GM21619 (cell line): ENCODE data around the gene TNMD.
A peak's percentile ranks its signal among the peaks of the same experiment; 100 is the strongest.
"Not testable (repeated sequence)": the region's sequence is repeated elsewhere in the genome, so short reads cannot be mapped to it uniquely, and the experiment has no call there.

Experiments used
- ATAC-seq: cut with Tn5 transposase; IDR thresholded peaks from one replicate; pipeline ENCODE4 v1.9.1; 2021; ENCODE audit not compliant: unreplicated experiment

TNMD gene

GRCh38 chrX:100584611-100585010, at the start of gene TNMD:
Gene TNMD, plus strand, starts transcription at chrX:100584936. Its CDS starts 83 bp downstream, at chrX:100585019.
- no peak for ATAC-seq

- not testable (repeated sequence) for ATAC-seq
These were observed 19.2 kb upstream of the TNMD start for GRCh38 chrX:100565534-100565933.

GRCh38 chrX:100586747-100587146, 2.0 kb downstream of the TNMD start:
- ATAC-seq, result no peak

DNA sequence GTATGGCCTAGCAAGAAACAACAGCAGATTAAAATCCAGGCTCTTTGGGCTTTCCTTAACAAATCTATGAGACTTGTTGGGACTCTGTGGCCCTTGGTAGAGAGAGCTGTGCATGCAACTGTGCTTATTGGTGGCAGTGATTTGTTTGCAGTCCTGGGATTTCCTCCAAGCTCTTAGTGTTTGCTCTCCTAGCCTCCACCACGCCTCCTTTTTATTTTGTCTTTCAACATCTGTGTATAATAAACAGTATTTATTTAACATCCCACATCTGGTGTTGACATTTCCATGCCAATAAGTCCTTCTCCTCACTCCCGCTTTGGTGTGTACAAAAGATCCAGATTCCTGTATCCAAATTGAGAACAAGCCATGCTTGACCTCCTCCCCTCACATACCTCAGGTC, 3.1 kb downstream of the TNMD start:
- no peak for ATAC-seq

GRCh38 chrX:100591256-100592051, 6.7 kb downstream of the TNMD start:
- no peak for ATAC-seq

DNA sequence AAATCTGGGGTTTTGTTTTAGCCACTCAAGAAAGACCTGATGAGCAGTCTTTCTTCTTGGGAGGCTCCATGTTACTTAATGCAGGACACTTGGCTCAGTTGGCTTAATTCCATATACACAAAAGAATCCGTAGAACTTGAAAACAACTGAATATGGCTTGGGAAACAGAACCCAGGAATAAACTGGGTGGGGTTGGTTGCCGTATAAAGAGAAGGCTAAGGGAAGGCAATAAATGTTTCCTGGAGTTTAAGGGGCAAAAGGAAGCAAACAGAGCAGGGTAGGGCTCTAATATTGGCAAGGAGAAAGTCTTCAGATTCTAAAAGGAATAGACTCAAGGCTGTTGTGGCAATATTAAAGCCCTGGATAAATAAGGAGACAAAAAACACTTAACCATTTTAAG, 8.4 kb downstream of the TNMD start:
- ATAC-seq, result no peak

DNA sequence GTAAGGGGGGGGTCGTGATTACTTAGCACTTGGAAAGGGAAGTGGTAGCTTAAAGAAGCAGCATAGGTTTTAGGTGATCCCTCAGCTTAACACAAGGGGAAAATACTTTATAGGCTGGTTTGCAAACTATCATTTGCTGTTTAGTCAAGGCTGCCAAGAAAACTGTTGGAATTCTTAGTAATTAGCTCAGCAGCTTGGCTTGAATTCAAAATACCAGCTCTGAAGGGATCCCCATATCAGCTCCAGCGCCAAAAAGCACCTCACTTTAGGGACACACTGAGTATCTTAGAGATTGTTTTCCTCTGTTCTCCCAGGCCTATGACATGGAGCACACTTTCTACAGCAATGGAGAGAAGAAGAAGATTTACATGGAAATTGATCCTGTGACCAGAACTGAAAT, 8.8 kb downstream of the TNMD start:
- no peak for ATAC-seq

DNA sequence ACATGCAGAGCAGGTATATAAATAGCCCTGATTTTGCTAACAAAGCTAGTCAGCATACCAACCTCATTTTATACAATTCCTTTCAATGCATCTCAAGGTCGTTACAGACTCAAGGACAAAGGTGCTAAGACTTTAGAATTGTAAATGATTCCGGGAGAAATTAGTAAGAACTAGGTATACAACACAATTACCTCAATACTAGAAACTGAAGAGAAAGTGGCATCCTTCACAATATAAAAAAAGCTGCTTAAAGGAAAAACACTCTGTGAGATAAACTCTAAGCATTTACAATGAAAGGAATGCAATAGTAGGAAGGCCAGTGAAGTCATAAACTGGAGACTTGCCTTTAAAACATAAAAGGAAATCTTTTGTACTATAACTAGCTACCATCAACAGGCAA, 11.9 kb downstream of the TNMD start:
- ATAC-seq, result no peak

GRCh38 chrX:100599456-100599855, 14.7 kb downstream of the TNMD start:
- no peak for ATAC-seq

GRCh38 chrX:100600340-100600739, 15.6 kb downstream of the TNMD start:
- no peak for ATAC-seq

DNA sequence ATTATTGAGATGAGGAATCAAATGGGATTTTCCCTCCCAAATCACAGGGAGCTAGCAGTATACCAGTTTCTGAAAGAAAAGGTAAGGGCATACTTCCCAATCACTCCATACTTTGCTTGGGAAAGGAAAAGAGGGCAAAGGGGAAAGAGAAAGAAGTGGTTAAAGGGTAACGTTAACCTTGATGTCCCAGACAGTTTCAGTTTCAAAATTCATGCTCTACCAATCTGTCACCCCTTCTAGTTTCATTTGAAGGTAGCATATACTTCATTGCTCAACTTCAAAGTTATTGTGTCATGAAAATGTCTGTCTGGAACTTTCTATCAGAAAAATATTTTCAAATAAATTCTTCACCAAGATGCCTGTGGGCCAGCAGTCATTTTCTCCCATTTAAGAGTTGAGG, 16.0 kb downstream of the TNMD start:
- peak; percentile 65 for ATAC-seq

GRCh38 chrX:100606753-100607152, 22.0 kb downstream of the TNMD start:
- ATAC-seq, result no peak

DNA sequence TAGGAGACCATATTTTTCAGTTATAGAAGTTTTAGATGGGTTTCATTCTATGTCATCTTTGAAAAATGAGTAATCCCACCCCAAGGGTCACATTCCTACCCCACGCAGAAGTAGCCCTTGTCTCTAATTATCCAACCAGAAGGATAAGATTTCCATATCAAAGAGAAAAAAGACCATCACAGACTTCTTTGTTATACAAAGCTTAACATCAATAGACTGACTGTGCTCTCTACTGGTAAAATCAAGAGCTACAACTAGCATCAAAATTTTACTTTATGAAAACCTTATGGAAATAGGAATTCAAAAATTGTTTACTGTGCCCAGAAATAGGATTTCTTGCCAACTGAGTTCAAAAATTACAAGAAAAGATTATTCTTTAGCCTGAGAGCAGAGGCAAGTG, 24.9 kb downstream of the TNMD start:
- no peak for ATAC-seq

- ATAC-seq, result no peak
These were observed 27.2 kb downstream of the TNMD start for GRCh38 chrX:100611951-100612350.

GRCh38 chrX:100615005-100615404, 30.3 kb downstream of the TNMD start:
- peak; percentile 100 for ATAC-seq

- no peak for ATAC-seq
These were observed 38.3 kb downstream of the TNMD start for GRCh38 chrX:100623001-100623400.

DNA sequence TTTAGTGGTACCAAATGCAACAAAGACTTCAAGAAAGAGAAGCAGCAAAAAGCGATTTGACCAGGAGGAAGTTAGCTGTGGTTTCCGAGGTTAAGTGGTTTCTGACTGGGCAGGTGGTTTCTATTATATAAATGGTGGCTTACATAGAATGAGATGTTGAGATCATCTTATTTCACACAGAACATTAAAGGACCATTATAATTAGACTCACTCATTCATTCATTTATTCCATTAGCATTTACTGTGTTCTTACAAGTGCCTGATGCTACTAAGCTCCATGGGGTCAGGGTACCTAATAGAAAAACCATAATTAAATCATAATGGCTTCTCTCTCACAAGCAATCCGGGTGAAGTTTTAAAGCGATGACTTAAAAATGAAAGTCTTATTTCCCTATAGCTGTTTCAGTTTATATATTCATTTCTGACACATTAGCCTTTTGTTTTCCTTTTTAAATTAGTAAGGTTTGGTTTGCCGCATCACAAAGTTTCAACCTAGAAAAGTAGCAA, 41.3 kb downstream of the TNMD start:
- peak; percentile 98 for ATAC-seq

DNA sequence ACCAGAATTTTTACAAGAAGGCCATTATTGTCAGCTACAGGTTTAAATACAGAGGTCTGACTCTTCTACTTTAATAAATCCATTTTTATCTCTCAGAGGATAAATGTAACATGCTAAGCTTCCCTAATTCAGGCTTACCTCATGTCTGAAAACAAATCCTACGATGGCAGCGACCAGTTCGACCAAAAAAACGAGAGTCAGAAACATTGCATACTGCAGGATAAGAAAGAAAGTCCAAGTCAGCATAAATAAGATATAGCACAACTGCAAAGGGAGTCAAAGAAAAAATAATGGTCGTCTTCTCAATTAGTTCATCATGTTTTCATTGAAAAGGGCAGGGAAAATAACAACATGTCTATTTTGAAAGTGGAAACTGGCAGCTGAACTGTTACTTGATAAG, 50.3 kb downstream of the TNMD start:
- ATAC-seq, result no peak

DNA sequence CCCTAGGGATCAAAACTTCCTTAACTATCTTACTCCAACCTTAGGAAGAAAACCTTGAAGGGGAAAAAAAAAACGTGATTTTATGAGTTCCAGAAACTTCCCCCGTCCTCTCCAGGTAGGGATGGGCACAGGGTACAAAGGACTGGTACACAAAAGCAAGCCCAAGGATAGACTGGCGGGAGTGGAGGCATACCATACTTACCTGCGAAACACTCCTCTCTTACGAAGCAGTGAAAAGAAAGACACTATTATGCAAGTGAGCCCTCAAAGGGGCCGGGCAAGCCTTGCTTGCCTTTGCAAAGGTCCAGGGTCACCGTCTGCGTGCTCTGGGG, 51.2 kb downstream of the TNMD start:
- ATAC-seq, result no peak

GRCh38 chrX:100636321-100636991, 51.7 kb downstream of the TNMD start, which contains the start of gene TSPAN6:
Gene TSPAN6, minus strand, starts transcription at chrX:100636806. Its CDS starts 112 bp downstream, at chrX:100636694.
- peak; percentile 96 for ATAC-seq

GRCh38 chrX:100642290-100642689, 57.6 kb downstream of the TNMD start:
- ATAC-seq, result no peak

- no peak for ATAC-seq
These were observed 58.5 kb downstream of the TNMD start for GRCh38 chrX:100643212-100643611.
